A673 (cell line): ENCODE measurements around the gene PSMB8. TPM values are rescaled to one million over a fixed set of nuclear protein-coding genes. Genes with fewer than 3 reads are reported as not detected.

Experiments used
- BruUV-seq: library from RNA; stranded (reverse); fragments of 400-500 nt; replicated peaks from 2 replicates; lab custom pipeline; 2021; lab: Mats Ljungman, UMichigan
- CTCF ChIA-PET: fragments of 300-600 bp; sonication (Branson Sonifier 250); formaldehyde crosslinking; loops from one replicate; lab custom pipeline; 2022; ENCODE audit warnings: antibody characterized with exemption; lab: Charles Lee
- POLR2A ChIA-PET: fragments of 300-600 bp; sonication (Branson Sonifier 250); formaldehyde crosslinking; loops from one replicate; lab custom pipeline; 2022; ENCODE audit warnings: antibody characterized with exemption; ENCODE audit not compliant: low non-redundant PET; lab: Charles Lee
- DNase-seq: peaks from one replicate; pipeline ENCODE4 v3.0.0-alpha.2; 2015; ENCODE audit warnings: low spot score
- H3K27ac ChIP-seq: fragments of 200-600 bp; sonication (generic); 2 replicates; pipeline ENCODE4 v1.5.1; 2016; ENCODE audit warnings: mixed run types, low read depth, mild to moderate bottlenecking, mixed read lengths, antibody characterized with exemption, low read length; ENCODE audit not compliant: poor library complexity, severe bottlenecking
- H3K27me3 ChIP-seq: fragments of 200-600 bp; sonication (generic); replicated peaks from 2 replicates; pipeline ENCODE4 v1.6.1; 2017; ENCODE audit warnings: mixed run types, low read depth, mild to moderate bottlenecking, mixed read lengths, antibody characterized with exemption, low read length; ENCODE audit not compliant: insufficient read depth, poor library complexity
- H3K36me3 ChIP-seq: fragments of 200-600 bp; sonication (generic); 2 replicates; pipeline ENCODE4 v1.6.1; 2016; ENCODE audit warnings: mixed run types, mild to moderate bottlenecking, mixed read lengths, antibody characterized with exemption, low read length; ENCODE audit not compliant: insufficient read depth, poor library complexity, severe bottlenecking
- H3K4me1 ChIP-seq: fragments of 200-600 bp; sonication (generic); 2 replicates; pipeline ENCODE4 v1.6.1; 2017; ENCODE audit warnings: mixed run types, mild to moderate bottlenecking, mixed read lengths, antibody characterized with exemption, low read length; ENCODE audit not compliant: insufficient read depth, poor library complexity, severe bottlenecking
- H3K4me3 ChIP-seq: fragments of 200-600 bp; sonication (generic); 2 replicates; pipeline ENCODE4 v1.5.1; 2016; ENCODE audit warnings: low read depth, mixed run types, mild to moderate bottlenecking, mixed read lengths, low read length; ENCODE audit not compliant: poor library complexity, severe bottlenecking
- H3K9me3 ChIP-seq: fragments of 200-600 bp; sonication (generic); 2 replicates; pipeline ENCODE4 v1.6.1; 2016; ENCODE audit warnings: mixed run types, low read depth, mild to moderate bottlenecking, mixed read lengths, antibody characterized with exemption, low read length; ENCODE audit not compliant: poor library complexity, severe bottlenecking
- EZH2 ChIP-seq: fragments of 200-600 bp; sonication (generic); IDR thresholded peaks from 2 replicates; pipeline ENCODE4 v1.6.1; 2017; ENCODE audit warnings: borderline replicate concordance, low read depth, mild to moderate bottlenecking, mixed read lengths, antibody characterized with exemption, low read length; ENCODE audit not compliant: poor library complexity, severe bottlenecking
- intact Hi-C: fragments of 100-400 bp; cut with micrococcal nuclease; formaldehyde crosslinking; loops from one replicate; pipeline ENCODE4 v1.10.0; 2022; ENCODE audit not compliant: unreplicated experiment
- total RNA-seq: library from RNA; stranded (reverse); gene quantifications from 2 replicates; pipeline ENCODE4 v1.2.3, GENCODE V29; 2021
- TF ChIP-seq, protein P1 (sequence below): fragments of 300-800, 200-600 bp; sonication (generic); conservative IDR thresholded peaks from 2 replicates; pipeline ENCODE4 v1.5.1; 2017; ENCODE audit warnings: low read depth, mild to moderate bottlenecking, antibody characterized with exemption, low read length, moderate library complexity, mixed read lengths

Gene PSMB8
- total RNA-seq, 1 experiment from 2014 or later: 20.2 TPM

DNA sequence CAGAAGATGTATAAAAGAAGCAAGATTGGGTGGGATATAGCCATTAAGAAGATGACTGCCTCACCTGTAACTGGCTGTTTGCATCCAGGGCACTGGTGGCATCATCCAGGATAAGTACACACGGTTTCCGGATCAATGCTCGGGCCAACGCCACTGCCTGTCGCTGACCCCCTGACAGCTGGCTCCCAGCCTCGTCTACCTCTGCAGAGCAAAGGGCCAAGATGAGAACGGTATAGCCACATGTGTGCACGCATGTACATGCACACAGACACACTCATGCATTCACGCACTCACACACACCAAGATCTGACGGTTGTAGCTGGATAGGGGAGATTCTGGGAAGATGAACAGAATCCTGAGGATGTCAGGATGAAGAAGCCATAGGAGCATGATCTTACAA lies 3.2 kb upstream of the PSMB8 start:
- CTCF ChIA-PET: no interaction called here
- H3K27ac ChIP-seq: no peak overlapping the region
- no peak for TF ChIP-seq EZH2
- TF ChIP-seq, protein P1, sequence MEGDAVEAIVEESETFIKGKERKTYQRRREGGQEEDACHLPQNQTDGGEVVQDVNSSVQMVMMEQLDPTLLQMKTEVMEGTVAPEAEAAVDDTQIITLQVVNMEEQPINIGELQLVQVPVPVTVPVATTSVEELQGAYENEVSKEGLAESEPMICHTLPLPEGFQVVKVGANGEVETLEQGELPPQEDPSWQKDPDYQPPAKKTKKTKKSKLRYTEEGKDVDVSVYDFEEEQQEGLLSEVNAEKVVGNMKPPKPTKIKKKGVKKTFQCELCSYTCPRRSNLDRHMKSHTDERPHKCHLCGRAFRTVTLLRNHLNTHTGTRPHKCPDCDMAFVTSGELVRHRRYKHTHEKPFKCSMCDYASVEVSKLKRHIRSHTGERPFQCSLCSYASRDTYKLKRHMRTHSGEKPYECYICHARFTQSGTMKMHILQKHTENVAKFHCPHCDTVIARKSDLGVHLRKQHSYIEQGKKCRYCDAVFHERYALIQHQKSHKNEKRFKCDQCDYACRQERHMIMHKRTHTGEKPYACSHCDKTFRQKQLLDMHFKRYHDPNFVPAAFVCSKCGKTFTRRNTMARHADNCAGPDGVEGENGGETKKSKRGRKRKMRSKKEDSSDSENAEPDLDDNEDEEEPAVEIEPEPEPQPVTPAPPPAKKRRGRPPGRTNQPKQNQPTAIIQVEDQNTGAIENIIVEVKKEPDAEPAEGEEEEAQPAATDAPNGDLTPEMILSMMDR: no peak
- H3K4me1 ChIP-seq: no peaks in the 10 kb centered on the region
- POLR2A ChIA-PET: no interaction called here
- intact Hi-C loops: no loop called here
- DNase-seq: no peak
- peaks cover 7% of the 10 kb centered on the region for H3K27me3 ChIP-seq
- no peak overlapping the region for H3K4me3 ChIP-seq
- BruUV-seq: no TSS peak
- peaks cover 3% of the 10 kb centered on the region for H3K36me3 ChIP-seq
- H3K9me3 ChIP-seq: no peaks in the 10 kb centered on the region

GRCh38 chr6:32845384-32845884 lies 1.6 kb upstream of the PSMB8 start:
- Histone ChIP-seq H3K27me3 (no peaks in the 10 kb centered on the region), H3K4me3 (no peak overlapping the region), H3K36me3 (peaks cover 3% of the 10 kb centered on the region), H3K27ac (no peak overlapping the region), H3K9me3 (no peaks in the 10 kb centered on the region), H3K4me1 (no peaks in the 10 kb centered on the region)
- intact Hi-C loops: no loop called here
- ChIA-PET POLR2A (no interaction called here), CTCF (interaction anchor here (1.2 kb wide), 1 partner anchor 8 kb away, joined by 6 read pairs; the partner anchor contains the start of gene TAP1)
- TF ChIP-seq, protein P1: no peak
- TF ChIP-seq EZH2: no peak
- no peak for DNase-seq
- no TSS peak for BruUV-seq

DNA sequence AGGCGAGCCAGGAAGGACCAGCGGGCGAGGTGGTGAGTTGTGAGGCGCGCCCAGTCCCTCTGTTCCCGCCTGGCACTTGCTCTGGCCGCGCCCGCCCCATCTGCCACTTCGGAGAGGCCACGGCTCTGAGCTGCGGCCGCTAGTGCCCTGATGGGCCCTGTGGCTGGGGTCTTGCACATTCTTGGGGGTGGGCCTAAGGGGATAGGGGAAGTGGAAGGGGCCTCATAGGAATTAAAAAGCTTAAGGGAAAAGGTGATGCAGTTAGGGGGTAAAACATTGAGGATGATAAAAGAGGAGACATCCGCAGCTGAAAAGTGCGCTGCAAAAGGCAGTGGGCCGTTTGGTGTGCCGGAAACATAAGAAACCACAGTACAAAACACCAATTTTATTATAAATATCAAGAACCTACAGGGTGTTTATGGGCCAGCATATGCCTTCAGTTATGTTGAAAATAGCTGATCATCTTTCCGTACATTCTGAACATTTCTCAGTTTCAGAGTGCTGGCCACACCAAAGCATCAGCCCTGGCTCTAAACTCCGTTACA lies 1.1 kb upstream of the PSMB8 start:
- ChIA-PET POLR2A (no interaction called here), CTCF (interaction anchor here (1.2 kb wide), 1 partner anchor 8 kb away, joined by 6 read pairs; the partner anchor contains the start of gene TAP1)
- TF ChIP-seq, protein P1: no peak
- no peak for TF ChIP-seq EZH2
- no TSS peak for BruUV-seq
- Histone ChIP-seq H3K4me1 (no peaks in the 10 kb centered on the region), H3K36me3 (peaks cover 3% of the 10 kb centered on the region), H3K27ac (no peak overlapping the region), H3K4me3 (peak overlapping the region; percentile 71), H3K27me3 (no peaks in the 10 kb centered on the region), H3K9me3 (no peaks in the 10 kb centered on the region)
- intact Hi-C loops: no loop called here
- DNase-seq: no peak
